PC-9 (cell line): Measurements from ENCODE around the gene SLC43A1.

ENCODE experiments used
- EZH2 ChIP-seq: fragments of 200-600 bp; sonication (generic); IDR thresholded peaks from 2 replicates; pipeline ENCODE4 v1.8.0; 2017; ENCODE audit warnings: antibody characterized with exemption, low read depth
- TF ChIP-seq, protein P1 (sequence below): fragments of 200-600 bp; sonication (generic); conservative IDR thresholded peaks from 2 replicates; pipeline ENCODE4 v1.6.1; 2017; ENCODE audit warnings: mixed run types, antibody characterized with exemption, mild to moderate bottlenecking, moderate library complexity

DNA sequence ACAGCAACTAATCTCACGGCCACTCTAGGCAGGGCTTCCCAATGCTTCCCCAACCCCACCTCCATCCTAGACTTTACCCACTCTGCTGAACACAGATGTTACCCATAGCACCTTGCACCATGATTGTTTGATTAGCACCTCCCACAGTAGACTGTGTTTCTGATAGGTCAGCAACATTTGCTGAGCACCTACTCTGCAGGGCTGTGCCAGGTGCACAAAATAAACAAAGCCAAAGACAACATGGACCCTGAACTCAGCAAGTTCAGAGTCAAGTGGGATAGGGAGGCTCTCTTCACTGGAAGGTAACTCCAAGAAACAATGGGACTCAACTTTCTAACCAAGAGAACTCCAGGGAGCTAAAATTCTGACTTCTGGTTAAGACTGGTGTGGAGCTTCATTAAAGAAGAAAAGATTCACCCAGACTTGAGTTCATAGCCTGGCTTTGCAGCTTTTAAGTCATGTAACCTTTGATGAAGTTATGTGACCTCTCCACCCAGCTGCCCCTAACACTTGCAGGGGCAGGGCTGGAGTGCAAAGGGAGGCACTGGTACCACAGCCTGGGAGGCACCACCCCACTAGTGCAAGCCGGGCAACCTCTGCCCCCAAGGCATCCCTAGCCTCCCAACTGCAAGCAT, 61.8 kb downstream of the SLC43A1 start:
- no peak for TF ChIP-seq EZH2
- TF ChIP-seq, protein P1, sequence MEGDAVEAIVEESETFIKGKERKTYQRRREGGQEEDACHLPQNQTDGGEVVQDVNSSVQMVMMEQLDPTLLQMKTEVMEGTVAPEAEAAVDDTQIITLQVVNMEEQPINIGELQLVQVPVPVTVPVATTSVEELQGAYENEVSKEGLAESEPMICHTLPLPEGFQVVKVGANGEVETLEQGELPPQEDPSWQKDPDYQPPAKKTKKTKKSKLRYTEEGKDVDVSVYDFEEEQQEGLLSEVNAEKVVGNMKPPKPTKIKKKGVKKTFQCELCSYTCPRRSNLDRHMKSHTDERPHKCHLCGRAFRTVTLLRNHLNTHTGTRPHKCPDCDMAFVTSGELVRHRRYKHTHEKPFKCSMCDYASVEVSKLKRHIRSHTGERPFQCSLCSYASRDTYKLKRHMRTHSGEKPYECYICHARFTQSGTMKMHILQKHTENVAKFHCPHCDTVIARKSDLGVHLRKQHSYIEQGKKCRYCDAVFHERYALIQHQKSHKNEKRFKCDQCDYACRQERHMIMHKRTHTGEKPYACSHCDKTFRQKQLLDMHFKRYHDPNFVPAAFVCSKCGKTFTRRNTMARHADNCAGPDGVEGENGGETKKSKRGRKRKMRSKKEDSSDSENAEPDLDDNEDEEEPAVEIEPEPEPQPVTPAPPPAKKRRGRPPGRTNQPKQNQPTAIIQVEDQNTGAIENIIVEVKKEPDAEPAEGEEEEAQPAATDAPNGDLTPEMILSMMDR, result no peak
